Neural cell (in vitro differentiated cells): ENCODE measurements around the gene STX8. TPM values are rescaled to one million over a fixed set of nuclear protein-coding genes. Genes with fewer than 3 reads are reported as not detected.
A peak's percentile ranks its signal among the peaks of the same experiment; 100 is the strongest.

Experiments used
- H2AFZ ChIP-seq: fragments of 200-600, 300-800 bp; sonication (generic), shearing (Covaris generic); 2 replicates; pipeline ENCODE4 v1.6.0; 2014; ENCODE audit warnings: low read depth, mild to moderate bottlenecking, antibody characterized with exemption, low read length, moderate library complexity
- H3F3A ChIP-seq: fragments of 200-600 bp; shearing (Covaris generic); 2 replicates; pipeline ENCODE4 v1.6.1; 2016; ENCODE audit warnings: mild to moderate bottlenecking, moderate library complexity, mixed read lengths, antibody characterized with exemption, low read length; ENCODE audit not compliant: insufficient read depth, poor library complexity, severe bottlenecking
- H3K27ac ChIP-seq: fragments of 200-600, 300-800 bp; sonication (generic), shearing (Covaris generic); 2 replicates; pipeline ENCODE4 v1.5.1; 2014; ENCODE audit warnings: mild to moderate bottlenecking, low read length, moderate library complexity
- H3K27me3 ChIP-seq: fragments of 300-800, 200-600 bp; sonication (generic), shearing (Covaris generic); 2 replicates; pipeline ENCODE4 v1.6.0; 2014; ENCODE audit warnings: mild to moderate bottlenecking, low read depth, low read length, moderate library complexity; ENCODE audit not compliant: insufficient read depth
- H3K36me3 ChIP-seq: fragments of 300-800, 200-600 bp; sonication (generic), shearing (Covaris generic); 2 replicates; pipeline ENCODE4 v1.5.1; 2014; ENCODE audit warnings: mild to moderate bottlenecking, antibody characterized with exemption, low read length, moderate library complexity; ENCODE audit not compliant: insufficient read depth
- H3K4me2 ChIP-seq: fragments of 300-800, 200-600 bp; sonication (generic), shearing (Covaris generic); 2 replicates; pipeline ENCODE4 v1.6.0; 2014; ENCODE audit warnings: mild to moderate bottlenecking, low read length
- H3K4me3 ChIP-seq: fragments of 300-800, 200-600 bp; sonication (generic), shearing (Covaris generic); 2 replicates; pipeline ENCODE4 v1.5.1; 2014; ENCODE audit warnings: mild to moderate bottlenecking, low read length, moderate library complexity
- H3K79me2 ChIP-seq: fragments of 200-600 bp; shearing (Covaris generic); replicated peaks from 2 replicates; pipeline ENCODE4 v1.6.0; 2014; ENCODE audit warnings: mild to moderate bottlenecking, low read length, moderate library complexity; ENCODE audit not compliant: insufficient read depth
- H3K9ac ChIP-seq: fragments of 300-800, 200-600 bp; sonication (generic), shearing (Covaris generic); 2 replicates; pipeline ENCODE4 v1.6.1; 2016; ENCODE audit warnings: mild to moderate bottlenecking, low read length, mixed read lengths
- H3K9me2 ChIP-seq: fragments of 200-600 bp; shearing (Covaris generic); 2 replicates; pipeline ENCODE4 v1.6.1; 2016; ENCODE audit warnings: mild to moderate bottlenecking, low read length, mixed read lengths; ENCODE audit not compliant: insufficient read depth
- H3K9me3 ChIP-seq: fragments of 200-600, 300-800 bp; sonication (generic), shearing (Covaris generic); 2 replicates; pipeline ENCODE4 v1.6.1; 2016; ENCODE audit warnings: mild to moderate bottlenecking, mixed run types, low read length, moderate library complexity, mixed read lengths
- H4K20me1 ChIP-seq: fragments of 200-600 bp; shearing (Covaris generic); 2 replicates; pipeline ENCODE4 v1.6.1; 2016; ENCODE audit warnings: mild to moderate bottlenecking, mixed run types; ENCODE audit not compliant: insufficient read depth
- CTCF ChIP-seq: fragments of 450-650 bp; IDR thresholded peaks from 2 replicates; pipeline ENCODE4 v1.5.1; 2014; ENCODE audit warnings: antibody characterized with exemption, mild to moderate bottlenecking, moderate library complexity; ENCODE audit not compliant: poor library complexity, severe bottlenecking
- EP300 ChIP-seq: fragments of 450-650 bp; conservative IDR thresholded peaks from 2 replicates; pipeline ENCODE4 v1.6.1; 2014; ENCODE audit warnings: antibody characterized with exemption, mild to moderate bottlenecking, moderate library complexity; ENCODE audit not compliant: poor library complexity, severe bottlenecking
- EZH2 ChIP-seq: fragments of 200-600, 300-800 bp; shearing (Covaris generic), sonication (generic); IDR thresholded peaks from 2 replicates; pipeline ENCODE4 v1.6.1; 2014; ENCODE audit warnings: antibody characterized with exemption, low read length, borderline replicate concordance, mild to moderate bottlenecking; ENCODE audit not compliant: insufficient read depth, poor library complexity, severe bottlenecking
- MXI1 ChIP-seq: fragments of 450-650 bp; conservative IDR thresholded peaks from 2 replicates; pipeline ENCODE4 v1.6.1; 2014; ENCODE audit warnings: antibody characterized with exemption, mild to moderate bottlenecking; ENCODE audit not compliant: poor library complexity, severe bottlenecking
- POLR2AphosphoS5 ChIP-seq: IDR thresholded peaks from 2 replicates; pipeline ENCODE4 v1.6.1; 2012
- RAD21 ChIP-seq: fragments of 450-650 bp; conservative IDR thresholded peaks from 2 replicates; pipeline ENCODE4 v1.6.1; 2014; ENCODE audit warnings: antibody characterized with exemption, mild to moderate bottlenecking, moderate library complexity
- REST ChIP-seq: IDR thresholded peaks from 2 replicates; pipeline ENCODE4 v1.6.1; 2012; ENCODE audit warnings: borderline replicate concordance
- SMC3 ChIP-seq: fragments of 450-650 bp; conservative IDR thresholded peaks from 2 replicates; pipeline ENCODE4 v1.6.1; 2014; ENCODE audit warnings: antibody characterized with exemption, mild to moderate bottlenecking, moderate library complexity; ENCODE audit not compliant: poor library complexity
- TAF1 ChIP-seq: IDR thresholded peaks from 2 replicates; pipeline ENCODE4 v1.6.1; 2012; ENCODE audit warnings: low read depth
- polyA plus RNA-seq: library from polyadenylated mRNA; depleted of rRNA; stranded (reverse); fragments of >200 nt; gene quantifications from 2 replicates; pipeline ENCODE4 v1.2.3, GENCODE V29; 2014

STX8 gene
- polyA plus RNA-seq, 1 donor from 2014 or later = 100 TPM

- Histone ChIP-seq H3K9ac (no peak overlapping the region), H3K4me3 (no peak overlapping the region), H3K27ac (no peak overlapping the region), H3K36me3 (no peaks in the 10 kb centered on the region), H2AFZ (no peak overlapping the region), H3K9me3 (no peaks in the 10 kb centered on the region), H4K20me1 (no peaks in the 10 kb centered on the region), H3K4me2 (no peak overlapping the region), H3K9me2 (no peaks in the 10 kb centered on the region), H3F3A (no peaks in the 10 kb centered on the region), H3K79me2 (no peaks in the 10 kb centered on the region), H3K27me3 (no peaks in the 10 kb centered on the region)
- TF ChIP-seq RAD21 = no peak
- no peak for TF ChIP-seq MXI1
- no peak for TF ChIP-seq SMC3
- TF ChIP-seq EP300 = no peak
- TF ChIP-seq EZH2 = no peak
- no peak for TF ChIP-seq POLR2AphosphoS5
- TF ChIP-seq REST = no peak
- no peak for TF ChIP-seq CTCF
- no peak for TF ChIP-seq TAF1
Observed at GRCh38 chr17:9408381-9408780, 167.2 kb downstream of the STX8 start.

GRCh38 chr17:9406046-9406606 lies 169.5 kb downstream of the STX8 start:
- H2AFZ ChIP-seq = no peak overlapping the region
- no peaks in the 10 kb centered on the region for H3K9me2 ChIP-seq
- H3K4me3 ChIP-seq = no peak overlapping the region
- H3F3A ChIP-seq = no peaks in the 10 kb centered on the region
- no peaks in the 10 kb centered on the region for H3K36me3 ChIP-seq
- no peaks in the 10 kb centered on the region for H4K20me1 ChIP-seq
- no peak overlapping the region for H3K4me2 ChIP-seq
- H3K27me3 ChIP-seq = no peaks in the 10 kb centered on the region
- no peak for TF ChIP-seq CTCF
- TF ChIP-seq MXI1 = peak; percentile 12
- no peak for TF ChIP-seq RAD21
- no peak for TF ChIP-seq REST
- TF ChIP-seq EZH2 = no peak
- peak; percentile 84 for TF ChIP-seq POLR2AphosphoS5
- no peaks in the 10 kb centered on the region for H3K9me3 ChIP-seq
- peak overlapping the region; percentile 36 for H3K27ac ChIP-seq
- H3K79me2 ChIP-seq = no peaks in the 10 kb centered on the region
- no peak overlapping the region for H3K9ac ChIP-seq
